ENCODE data around the gene VAT1L.

Gene VAT1L

DNA sequence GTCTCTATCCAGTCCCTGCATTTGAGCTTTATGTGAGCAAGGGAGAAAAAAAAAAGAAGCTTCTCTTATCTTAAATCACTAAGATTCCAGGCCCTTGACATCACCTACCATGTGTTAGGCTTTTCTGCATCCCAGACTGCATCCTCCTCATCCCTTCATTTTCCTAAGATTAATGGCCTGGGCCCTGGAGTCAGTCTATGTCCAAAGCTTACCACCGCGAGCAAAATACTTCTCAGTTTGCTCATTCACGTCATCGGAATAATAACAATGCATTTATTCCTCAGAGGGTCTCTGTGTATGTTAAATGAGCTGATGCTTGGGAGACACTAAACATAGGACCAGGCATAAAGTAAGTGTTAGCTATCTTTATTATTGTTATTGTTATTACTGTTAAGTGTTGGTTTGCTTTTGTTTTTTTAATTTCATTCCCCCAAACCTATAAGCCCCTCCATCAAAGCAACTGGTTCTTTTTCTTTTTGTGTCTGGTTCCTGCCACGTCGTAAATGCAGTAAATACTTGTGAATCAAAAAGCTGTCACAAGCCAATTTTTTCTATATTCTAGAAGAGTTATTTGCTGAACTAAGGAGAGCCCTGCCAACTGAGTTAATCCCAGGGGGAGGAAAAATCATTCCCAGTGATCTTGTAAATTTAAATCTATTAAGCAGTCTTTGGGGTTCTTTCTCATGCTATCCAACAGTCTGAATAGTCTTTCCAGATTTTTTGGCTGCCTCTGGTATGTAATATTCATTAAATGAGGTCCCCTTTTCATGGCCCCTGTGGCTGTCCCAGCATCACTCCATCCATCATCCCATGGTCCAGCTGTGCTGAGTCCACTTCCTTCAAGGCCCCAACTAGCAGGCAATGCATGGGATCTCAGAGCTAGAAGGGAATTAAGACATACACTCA lies 46.5 kb downstream of the VAT1L start:
- DNase-seq (ENCODE audit: low read depth), result no peak

DNA sequence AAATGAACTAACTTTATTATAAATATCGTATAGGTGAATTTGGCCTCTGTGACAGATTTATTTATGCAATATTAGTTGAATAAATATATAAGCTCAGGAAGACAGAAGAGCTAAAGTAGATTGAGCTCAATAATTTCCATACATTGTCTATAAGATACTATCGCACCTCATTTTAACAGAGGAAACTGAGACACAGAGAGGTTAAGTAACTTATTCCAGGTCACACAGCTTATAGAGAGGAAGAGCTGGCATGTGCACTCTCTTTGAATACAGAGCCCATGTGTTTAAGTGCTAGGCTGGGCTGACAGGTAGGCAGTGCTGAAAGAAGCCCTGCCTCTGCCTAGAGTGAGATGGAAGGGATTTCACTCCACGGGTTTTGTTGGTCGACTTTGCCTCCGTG lies 48.4 kb downstream of the VAT1L start:
- DNase-seq (ENCODE audit: low read depth), result no peak

DNA sequence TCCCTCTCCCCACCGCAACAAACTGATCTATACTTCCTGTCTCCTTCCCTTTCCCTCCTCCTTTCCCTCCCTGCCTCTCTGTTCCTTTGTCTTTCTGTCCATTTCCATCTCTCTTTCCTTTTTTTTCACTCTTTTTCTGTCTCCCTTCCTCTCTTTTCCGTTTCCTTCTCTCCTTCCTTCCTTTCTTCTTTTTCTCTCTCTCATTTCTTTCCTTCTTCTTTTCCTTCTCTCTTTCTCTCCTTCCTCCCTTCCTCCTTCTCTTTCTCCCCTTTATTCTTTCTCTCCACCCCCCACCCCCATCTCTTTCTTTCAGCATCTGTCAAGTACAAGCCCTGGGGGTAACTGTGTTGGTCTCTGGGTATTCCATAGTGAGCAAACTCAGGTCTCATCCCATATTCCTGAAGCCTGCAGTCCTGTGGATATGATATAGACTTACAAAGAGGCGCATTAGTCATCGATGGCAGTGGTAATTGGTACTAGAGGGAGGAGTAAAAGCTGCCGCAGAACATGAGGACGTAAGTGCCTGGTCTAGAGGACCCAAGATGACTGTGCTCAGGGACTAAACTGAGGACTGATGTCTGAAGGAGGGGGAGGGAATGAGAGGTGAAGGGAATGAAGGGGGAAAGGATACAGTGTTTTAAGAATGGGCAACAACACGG lies 50.4 kb downstream of the VAT1L start:
- no peak for DNase-seq (ENCODE audit: low read depth)

DNA sequence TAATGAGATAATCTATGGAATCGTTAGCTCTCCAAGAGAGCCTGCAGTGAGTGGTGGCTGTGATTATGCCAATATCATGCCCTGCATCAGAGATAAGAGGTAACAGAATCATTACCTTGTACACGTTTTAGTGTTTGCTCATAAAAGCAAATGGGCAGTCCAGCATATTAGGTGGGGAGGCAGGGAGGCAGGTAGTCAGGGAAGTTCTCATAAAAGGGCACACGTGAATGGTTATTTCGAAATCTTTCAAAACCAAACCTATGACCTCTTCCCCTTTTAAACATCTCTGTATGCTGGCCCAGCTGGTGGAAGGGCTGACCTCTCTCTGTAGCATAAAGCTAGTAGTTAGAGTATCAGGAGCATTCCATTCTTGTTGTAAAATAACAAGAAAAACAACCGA lies 51.7 kb downstream of the VAT1L start:
- no peak for DNase-seq (ENCODE audit: low read depth)

DNA sequence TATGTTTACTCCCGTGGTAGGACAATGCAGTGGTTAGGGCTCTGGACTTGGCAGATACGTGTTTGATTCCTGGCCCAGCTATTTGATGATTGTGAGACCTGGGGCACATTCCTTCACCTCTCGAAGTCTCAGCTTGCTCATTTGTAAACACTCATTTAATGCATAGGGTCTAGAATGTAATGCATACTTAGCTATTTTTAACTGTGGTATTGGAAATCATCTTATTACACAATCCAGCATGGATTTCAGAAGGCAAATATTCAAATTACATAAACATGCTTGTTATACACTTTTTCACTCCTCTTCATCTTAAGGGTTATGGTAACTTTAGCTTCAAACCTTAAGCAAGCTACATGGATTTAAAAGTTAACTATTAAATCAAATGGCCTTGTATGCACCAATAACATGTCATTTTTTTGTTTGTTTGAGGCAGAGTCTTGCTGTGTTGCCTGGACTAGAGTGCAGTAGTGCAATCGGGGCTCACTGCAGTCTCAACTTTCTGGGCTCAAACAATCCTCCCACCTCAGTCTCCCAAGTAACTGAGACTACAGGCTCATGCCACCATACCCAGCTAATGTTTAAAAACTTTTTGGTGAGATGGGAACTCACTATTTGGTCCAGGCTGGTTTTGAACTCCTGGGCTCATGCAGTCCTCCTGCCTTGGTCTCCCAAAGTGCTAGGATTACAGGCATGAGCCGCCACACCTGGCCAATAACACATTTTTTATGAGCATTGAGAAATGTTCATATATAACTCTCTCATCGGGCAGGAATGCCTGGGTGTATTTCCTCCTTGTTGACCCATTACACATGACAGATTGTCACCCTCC lies 52.5 kb downstream of the VAT1L start:
- no peak for DNase-seq (ENCODE audit: low read depth)

DNA sequence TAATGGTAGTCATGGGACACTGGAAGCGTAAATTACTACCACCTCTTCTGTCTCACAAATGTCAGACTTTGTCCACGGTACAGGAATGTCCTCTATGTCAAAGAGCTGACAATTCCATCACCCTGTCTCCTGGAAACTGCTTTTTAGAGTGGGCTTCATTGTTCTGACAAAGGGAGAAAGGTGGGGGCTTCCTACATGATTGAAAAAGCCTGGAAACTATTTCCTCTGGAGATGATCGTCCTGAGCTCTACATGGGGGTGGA lies 53.1 kb downstream of the VAT1L start:
- no peak for DNase-seq (ENCODE audit: low read depth)

DNA sequence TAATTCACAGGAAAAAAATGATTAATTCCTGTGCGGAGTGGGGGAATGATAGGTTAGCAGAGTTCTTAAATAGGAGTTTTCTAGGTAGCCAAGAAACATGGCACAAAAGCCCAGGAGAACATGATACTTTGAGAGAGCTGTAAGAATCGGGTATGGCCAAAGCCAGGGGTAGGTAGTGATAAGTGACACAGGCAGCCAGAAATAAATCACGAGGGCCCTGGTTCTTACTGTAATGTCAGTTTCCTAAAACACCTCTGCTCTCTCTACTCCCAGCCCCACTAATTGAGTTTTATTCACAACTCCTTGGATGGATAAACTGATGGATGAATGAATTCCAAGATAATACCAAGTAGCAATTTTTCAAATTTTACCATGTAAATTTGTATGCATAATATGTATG lies 54.1 kb downstream of the VAT1L start:
- no peak for DNase-seq (ENCODE audit: low read depth)

DNA sequence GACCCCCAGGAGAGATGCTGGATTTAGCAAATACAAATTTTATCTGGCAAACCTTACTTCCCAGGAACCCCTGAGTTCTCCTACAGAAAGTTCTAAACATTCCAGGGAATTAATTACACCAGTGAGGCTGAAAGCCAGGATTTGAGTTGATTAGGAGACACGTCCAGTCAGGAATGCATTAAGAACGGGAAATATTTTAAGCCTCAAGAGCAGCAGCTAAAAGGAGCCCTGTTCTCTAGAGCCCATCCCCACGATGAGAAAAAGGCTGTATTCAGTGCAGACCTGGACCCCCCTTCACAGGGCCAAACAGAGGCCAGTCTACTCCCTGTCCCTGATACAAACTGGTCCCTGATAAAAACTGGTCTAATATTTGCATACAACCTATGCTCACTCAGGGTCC lies 55.0 kb downstream of the VAT1L start:
- DNase-seq (ENCODE audit: low read depth), result no peak

DNA sequence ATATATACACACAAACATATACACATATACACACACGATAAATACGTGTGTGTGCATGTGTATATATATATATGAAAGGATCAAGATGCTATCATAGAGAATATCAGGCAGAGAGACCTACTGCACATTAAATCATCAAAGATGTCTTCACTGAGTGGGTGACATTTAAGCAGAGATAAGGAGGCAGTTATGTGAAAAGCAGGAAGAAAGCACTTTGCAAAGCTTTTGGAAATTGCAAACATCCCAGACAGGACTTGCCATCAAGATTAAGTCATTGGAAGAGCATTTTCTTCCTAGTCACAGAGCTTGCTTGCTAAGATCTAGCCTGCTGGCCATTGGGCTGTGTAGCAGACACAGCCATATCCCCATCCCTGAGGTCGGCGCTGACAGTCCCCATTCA lies 56.4 kb downstream of the VAT1L start:
- no peak for DNase-seq (ENCODE audit: low read depth)

DNA sequence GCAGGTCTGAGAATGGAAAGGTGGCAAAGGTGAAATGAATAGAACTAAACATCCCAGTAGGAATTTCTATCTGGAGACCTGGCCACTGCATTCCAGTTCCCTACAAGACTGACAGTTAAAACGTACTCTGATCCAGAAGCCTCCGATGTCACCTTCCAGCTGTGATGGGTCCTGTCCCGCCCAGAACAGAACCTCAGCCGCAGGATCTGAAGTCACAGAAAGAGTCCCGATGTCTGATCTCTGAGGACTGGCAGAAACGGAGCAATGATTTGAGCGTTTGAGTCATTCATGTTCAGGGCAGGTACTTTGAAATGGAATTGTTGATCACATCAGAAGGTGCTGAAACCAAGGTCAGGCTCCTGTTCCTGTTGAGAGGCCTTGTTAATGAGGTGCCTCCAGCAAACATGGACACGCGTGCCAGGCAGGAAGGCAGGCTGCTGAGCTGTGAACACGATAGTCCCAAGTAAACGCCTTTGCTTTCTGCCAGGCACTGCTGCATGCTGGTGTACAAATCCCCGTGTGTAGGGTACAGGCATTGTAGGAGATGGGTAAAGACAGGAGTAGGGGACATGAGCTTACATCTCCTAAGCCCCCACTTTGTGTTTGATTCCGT lies 61.4 kb downstream of the VAT1L start:
- no peak for DNase-seq (ENCODE audit: low read depth)

DNA sequence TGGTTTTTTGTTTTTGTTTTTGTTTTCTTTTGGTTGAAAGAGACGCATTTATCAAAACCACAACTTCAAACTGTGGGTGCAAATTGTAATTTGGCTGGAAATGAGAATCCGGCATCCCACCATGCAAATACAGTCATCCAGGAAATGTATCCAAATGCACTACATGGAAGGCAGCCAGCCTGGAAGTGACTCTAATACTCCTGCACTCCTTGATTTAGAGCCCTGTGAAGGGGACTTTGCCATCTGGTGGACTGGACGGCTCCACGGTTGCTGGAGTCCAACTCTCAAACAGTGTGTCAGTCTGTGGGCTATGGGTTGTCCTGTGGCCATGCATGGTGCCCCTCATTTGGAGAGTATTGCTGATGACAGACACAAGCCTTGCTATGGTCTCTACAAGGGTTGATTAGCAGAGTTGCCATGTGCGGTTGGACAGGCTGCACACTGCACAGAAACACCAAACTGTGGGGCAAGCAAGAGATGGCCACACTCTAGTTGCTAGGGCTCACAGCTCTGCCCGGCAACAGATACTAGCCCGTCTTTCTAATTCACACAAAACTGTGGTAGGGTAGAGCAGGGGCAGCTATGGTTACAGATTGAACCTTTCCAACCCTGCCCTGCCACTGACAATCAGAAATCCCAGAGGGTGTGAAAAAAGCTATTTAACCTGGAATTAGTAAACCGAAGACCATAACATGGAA lies 62.4 kb downstream of the VAT1L start:
- DNase-seq (ENCODE audit: low read depth), result no peak

DNA sequence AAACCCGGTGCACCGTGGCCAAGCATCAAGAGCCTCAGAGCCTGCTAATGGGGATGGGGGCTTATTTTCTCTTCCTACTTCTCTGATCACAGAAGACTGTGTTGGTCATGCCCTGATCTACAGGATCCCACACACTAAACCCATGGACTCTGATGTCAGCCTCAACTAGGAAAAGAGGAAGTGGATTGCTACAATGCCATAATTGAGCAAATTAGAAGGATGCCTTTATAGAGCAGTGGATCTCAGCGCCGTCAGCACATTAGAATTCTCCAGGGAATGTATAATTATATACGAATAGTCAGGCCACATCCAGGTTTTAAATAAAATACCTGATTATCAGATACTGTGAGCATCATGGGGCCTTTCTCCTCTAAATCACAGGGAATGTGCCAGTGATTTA lies 64.8 kb downstream of the VAT1L start:
- no peak for DNase-seq (ENCODE audit: low read depth)

DNA sequence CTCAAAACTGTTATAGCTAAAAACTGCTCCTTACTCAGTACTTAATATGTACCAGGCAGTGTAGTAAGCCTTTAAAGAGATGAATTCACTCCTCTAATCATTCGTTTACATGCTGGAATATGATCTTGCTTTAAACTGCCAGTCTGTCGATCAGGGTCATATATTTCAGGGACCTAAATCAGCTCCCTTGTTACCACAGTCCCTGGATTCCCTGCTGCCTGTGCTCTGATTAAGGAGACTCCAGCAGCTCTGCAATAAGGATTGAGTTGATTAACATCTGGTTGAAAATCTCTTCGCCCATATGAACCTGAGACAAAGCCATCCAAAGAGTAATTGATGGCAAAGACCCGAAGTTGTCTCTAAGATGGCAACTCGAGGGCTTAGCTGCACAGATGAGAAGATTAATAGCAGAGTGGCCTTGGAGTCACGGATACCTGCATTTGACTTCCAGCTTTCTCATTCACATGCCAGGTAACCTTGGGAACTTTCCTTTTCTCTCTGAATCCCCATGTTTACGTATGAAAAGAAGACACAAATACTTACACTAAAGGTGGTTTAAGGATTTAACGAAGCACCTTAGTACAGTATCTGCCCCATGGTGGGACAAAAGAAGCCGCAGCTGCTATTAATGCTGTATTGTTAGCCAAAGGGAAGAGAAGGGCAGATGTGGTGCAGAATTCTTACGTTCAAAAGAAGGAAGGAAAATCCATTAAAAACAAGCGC lies 68.2 kb downstream of the VAT1L start:
- no peak for DNase-seq (ENCODE audit: low read depth)

DNA sequence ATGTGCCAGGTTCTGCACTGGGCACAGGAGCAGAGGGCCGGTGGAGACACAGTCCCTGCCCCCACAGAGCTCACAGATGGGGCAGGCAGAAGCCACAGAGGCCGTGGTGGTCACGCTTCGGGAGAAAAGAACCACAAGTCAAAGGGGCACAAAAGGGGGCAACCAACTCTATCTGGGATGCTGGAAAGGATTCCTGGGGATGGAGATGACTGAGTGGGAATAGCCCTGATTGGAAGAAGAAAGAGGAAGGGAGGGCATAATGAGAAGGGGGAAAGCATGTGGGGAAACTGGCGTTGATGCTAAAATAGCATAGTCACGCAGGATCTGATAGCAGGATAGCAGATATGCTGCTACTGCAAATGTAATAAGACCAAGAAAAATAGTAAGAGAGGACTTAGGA lies 69.7 kb downstream of the VAT1L start:
- no peak for DNase-seq (ENCODE audit: low read depth)

DNA sequence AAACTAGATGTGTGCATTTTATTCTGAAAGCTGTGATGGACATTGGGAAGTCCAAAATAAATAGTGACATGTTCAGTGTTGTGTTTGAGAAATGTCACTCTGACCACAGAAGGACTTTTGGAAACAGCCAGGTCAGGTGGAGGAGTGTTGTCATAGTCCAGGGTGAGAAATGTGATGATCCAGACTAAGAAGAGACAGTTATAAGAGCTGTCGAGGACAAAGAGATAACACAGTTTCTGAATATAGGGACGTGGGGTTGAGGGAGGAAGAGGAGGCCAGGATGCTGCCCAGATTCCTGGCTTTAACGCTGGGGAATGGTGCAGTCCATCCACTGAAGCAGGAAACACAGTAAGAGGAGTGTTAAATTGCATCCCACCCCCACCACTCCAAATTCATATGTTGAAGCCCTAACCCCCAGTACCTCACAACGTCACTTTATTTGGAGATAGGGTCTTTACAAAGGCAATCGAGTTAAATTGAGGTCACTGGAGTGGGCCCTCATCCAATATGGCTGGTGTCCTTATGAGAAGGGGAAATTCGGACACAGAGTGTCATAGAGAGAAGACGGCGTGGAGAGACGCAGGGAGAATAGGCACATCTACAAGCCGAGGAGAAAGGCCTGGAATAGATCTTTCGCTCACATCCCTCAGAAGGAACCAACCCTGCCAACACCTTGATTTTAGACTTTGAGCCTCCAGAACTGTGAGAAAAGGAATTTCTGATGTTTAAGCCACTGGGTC lies 71.3 kb downstream of the VAT1L start:
- DNase-seq (ENCODE audit: low read depth), result no peak

DNA sequence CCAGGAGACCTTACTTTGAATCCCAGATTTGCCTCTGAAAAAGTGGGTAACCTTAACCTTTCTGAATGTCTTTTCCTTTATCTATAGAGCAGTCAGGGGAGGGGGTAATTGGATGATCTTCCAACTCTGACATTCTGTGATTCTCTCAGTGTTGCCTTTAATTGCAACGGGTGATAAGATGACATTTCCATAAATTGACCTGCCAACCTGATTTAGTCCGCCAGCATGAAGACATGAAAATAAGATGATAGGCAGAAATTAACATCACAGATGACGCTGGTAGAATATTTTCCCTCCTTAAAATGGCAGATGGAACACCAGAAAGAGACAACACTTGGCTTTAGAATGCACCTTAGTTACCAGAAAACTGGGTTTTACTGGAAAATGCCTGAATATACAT lies 72.6 kb downstream of the VAT1L start:
- no peak for DNase-seq (ENCODE audit: low read depth)

DNA sequence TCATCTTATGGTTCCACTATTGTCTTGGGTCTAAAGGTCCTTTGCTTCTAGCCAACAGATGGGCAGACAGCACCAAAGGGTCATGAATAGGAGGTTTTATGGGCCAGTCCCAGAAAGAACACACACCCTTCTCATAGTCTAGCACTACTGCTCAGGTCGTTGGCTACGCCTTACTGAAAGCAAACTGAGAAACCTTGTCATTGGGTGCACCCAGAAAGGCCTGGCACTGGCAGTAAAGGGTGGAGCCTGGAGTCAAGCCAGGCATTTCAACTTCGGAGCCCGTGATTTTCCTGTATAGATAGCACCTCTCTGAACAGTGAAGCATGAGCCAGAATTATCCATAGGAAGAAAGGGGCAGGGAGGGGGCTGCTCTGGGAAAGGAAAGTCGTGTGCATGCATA lies 74.9 kb downstream of the VAT1L start:
- no peak for DNase-seq (ENCODE audit: low read depth)

DNA sequence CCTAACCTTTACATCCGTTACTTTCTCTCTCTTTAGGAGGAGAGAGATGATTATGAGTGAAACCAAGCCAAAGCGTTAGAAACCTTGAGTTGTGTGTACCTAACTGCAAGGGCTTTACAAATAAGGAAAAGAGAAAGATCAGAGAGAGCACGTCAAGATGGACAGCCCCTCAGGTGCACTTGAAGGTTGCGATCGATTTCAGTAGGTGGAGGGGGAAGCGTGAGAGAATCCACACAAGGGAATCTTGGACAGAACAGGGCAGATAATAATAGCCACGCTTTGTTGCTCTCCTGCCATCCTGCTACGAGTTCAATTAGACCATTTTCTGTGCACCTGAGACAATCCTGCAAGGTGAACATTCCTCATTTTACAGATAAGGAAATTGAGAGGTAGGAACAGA lies 78.4 kb downstream of the VAT1L start:
- no peak for DNase-seq (ENCODE audit: low read depth)

DNA sequence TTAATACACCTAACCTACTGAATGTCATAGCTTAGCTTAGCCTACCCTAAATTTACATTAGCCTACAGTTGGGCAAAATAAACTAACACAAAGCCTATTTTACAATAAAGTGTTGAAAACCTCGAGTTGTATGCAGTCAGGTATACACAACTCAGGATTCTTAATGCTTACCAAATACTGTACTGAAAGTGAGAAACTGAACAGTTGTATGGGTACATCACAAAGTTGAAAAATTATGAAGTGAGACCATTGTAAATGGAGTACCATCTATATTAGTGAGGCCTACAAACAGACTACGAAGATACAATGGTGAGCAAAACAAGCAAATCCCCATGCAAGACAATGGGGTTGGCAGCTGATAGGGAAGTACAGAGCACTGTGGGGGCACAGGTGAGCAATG lies 79.7 kb downstream of the VAT1L start:
- no peak for DNase-seq (ENCODE audit: low read depth)

DNA sequence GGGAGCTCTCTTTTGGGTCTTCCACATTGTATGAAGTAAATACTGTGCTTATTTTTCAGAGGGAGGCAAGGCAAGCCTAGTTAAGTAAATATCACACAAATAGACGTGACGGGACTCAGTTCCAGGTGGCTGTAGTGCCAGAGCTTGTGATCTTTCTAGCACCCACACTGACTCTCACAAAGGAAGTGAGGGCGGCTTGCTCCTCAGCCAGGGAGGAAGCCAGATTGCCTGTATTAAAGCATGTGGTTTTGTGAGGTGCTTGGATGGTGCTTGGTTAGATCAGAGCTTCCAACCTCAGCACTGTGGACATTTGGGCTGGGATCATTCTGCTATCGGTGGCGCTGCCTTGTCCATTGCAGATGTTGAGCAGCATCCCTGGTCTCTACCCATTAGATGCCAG lies 80.1 kb downstream of the VAT1L start:
- DNase-seq (ENCODE audit: low read depth), result no peak

Measured in activated T-cell treated with anti-CD3 and anti-CD28 coated beads for 1 hour (primary cell).